ENCODE results near the gene SH3RF3.

DNA sequence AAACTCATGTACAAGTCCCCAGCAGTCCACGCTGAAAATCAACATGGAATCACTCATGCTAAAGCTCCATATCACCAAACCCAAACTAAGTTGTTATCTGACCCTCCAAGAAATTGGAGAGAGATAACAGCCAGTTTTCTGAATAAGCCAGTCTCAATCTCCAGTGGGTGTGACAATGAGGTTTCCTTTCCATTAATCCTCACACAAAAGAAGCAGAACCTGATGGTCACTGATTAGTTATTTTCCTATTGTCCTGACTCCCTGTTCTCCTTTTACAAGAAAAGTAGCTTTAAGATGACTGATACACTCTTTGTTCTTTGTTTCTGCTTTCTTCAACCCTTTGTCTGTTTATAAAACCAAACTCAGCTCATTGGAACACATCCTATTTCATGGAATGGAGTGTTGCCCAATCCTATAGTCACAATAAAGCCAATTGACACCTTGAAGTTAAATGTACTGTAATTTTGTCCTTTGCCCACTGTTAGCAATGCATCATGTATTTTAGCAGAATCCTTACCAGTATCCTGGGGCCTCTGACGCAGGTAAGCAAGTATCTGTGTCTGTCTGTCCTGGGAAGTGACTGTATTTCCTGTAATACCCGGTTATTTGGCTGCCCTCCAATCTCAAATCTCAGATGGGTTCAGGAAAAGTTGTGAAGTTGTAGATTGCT, 30.6 kb upstream of the SH3RF3 start:
- TF ChIP-seq, protein P1, sequence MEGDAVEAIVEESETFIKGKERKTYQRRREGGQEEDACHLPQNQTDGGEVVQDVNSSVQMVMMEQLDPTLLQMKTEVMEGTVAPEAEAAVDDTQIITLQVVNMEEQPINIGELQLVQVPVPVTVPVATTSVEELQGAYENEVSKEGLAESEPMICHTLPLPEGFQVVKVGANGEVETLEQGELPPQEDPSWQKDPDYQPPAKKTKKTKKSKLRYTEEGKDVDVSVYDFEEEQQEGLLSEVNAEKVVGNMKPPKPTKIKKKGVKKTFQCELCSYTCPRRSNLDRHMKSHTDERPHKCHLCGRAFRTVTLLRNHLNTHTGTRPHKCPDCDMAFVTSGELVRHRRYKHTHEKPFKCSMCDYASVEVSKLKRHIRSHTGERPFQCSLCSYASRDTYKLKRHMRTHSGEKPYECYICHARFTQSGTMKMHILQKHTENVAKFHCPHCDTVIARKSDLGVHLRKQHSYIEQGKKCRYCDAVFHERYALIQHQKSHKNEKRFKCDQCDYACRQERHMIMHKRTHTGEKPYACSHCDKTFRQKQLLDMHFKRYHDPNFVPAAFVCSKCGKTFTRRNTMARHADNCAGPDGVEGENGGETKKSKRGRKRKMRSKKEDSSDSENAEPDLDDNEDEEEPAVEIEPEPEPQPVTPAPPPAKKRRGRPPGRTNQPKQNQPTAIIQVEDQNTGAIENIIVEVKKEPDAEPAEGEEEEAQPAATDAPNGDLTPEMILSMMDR (IDR thresholded peaks at IDR 0.05 in 2 of 3, conservative IDR thresholded peaks at IDR 0.05 in 1 of 3; ENCODE audit: control insufficient read depth in 2 of 3, extremely low read depth in 1 of 3, insufficient read depth in 1 of 3, low read depth in 3 of 3, low read length in 3 of 3): no peak
- no peak for TF ChIP-seq SIN3A (IDR thresholded peaks at IDR 0.05; ENCODE audit: low read depth, low read length)
- no peak for TF ChIP-seq CHD1 (IDR thresholded peaks at IDR 0.05; ENCODE audit: low read depth, low read length)
- TF ChIP-seq FOXK2 (IDR thresholded peaks at IDR 0.05): no peak
- no peak for TF ChIP-seq TAF1 (IDR thresholded peaks at IDR 0.05; ENCODE audit: borderline replicate concordance, low read depth, low read length)
- no peak for TF ChIP-seq RAD21 (IDR thresholded peaks at IDR 0.05; ENCODE audit: insufficient read depth, low read depth, low read length)
- TF ChIP-seq, protein P2, sequence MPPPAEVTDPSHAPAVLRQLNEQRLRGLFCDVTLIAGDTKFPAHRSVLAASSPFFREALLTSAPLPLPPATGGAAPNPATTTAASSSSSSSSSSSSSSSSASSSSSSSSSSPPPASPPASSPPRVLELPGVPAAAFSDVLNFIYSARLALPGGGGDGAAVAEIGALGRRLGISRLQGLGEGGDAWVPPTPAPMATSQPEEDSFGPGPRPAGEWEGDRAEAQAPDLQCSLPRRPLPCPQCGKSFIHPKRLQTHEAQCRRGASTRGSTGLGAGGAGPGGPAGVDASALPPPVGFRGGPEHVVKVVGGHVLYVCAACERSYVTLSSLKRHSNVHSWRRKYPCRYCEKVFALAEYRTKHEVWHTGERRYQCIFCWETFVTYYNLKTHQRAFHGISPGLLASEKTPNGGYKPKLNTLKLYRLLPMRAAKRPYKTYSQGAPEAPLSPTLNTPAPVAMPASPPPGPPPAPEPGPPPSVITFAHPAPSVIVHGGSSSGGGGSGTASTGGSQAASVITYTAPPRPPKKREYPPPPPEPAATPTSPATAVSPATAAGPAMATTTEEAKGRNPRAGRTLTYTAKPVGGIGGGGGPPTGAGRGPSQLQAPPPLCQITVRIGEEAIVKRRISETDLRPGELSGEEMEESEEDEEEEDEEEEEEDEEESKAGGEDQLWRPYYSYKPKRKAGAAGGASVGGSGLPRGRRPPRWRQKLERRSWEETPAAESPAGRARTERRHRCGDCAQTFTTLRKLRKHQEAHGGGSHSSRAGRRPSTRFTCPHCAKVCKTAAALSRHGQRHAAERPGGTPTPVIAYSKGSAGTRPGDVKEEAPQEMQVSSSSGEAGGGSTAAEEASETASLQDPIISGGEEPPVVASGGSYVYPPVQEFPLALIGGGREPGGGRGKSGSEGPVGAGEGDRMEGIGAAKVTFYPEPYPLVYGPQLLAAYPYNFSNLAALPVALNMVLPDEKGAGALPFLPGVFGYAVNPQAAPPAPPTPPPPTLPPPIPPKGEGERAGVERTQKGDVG (CRISPR knock-in tag; IDR thresholded peaks at IDR 0.05): no peak
- TF ChIP-seq POLR2AphosphoS5 (IDR thresholded peaks at IDR 0.05; ENCODE audit: low read length): no peak

Data from GM12878 (cell line).